Measurements from ENCODE around the gene ARHGAP12.

The ARHGAP12 gene

GRCh38 chr10:31757831-31758230 lies 170.8 kb downstream of the ARHGAP12 start:
- TF ChIP-seq CTCF (IDR thresholded peaks at IDR 0.05; ENCODE audit: low read length, missing control alignments): no peak
- DNase-seq (ENCODE audit: low read depth): no peak
- H3K4me3 ChIP-seq (replicated peaks; ENCODE audit: low read depth, low read length): no peak overlapping the region

- no peak for TF ChIP-seq CTCF (IDR thresholded peaks at IDR 0.05; ENCODE audit: low read length, missing control alignments)
- no peak overlapping the region for H3K4me3 ChIP-seq (replicated peaks; ENCODE audit: low read depth, low read length)
- DNase-seq (ENCODE audit: low read depth): no peak
Observed at GRCh38 chr10:31757386-31757791, 171.2 kb downstream of the ARHGAP12 start.

GRCh38 chr10:31756729-31757110 lies 171.9 kb downstream of the ARHGAP12 start:
- no peak for DNase-seq (ENCODE audit: low read depth)
- H3K4me3 ChIP-seq (replicated peaks; ENCODE audit: low read depth, low read length): no peak overlapping the region
- TF ChIP-seq CTCF (IDR thresholded peaks at IDR 0.05; ENCODE audit: low read length, missing control alignments): no peak

- no peak overlapping the region for H3K4me3 ChIP-seq (replicated peaks; ENCODE audit: low read depth, low read length)
- no peak for DNase-seq (ENCODE audit: low read depth)
- TF ChIP-seq CTCF (IDR thresholded peaks at IDR 0.05; ENCODE audit: low read length, missing control alignments): no peak
Observed at GRCh38 chr10:31756101-31756728, 172.4 kb downstream of the ARHGAP12 start.
